GM23338 (cell line): Measurements from ENCODE around the gene EDEM1. TPM values are rescaled to one million over a fixed set of nuclear protein-coding genes. Genes with fewer than 3 reads are reported as not detected.

Source experiments
- ATAC-seq: fragments of 200-7000 bp; cut with Tn5 transposase; 3 replicates; pipeline ENCODE4 v1.9.1; 2020
- DNase-seq: peaks from one replicate; pipeline ENCODE4 v3.0.0-alpha.2; 2015; ENCODE audit warnings: low spot score
- H2AFZ ChIP-seq: fragments of 200-600 bp; sonication (generic); 2 replicates; pipeline ENCODE4 v1.8.0; 2016; ENCODE audit warnings: antibody characterized with exemption, mild to moderate bottlenecking, moderate library complexity
- H3F3A ChIP-seq: fragments of 200-600 bp; sonication (generic); replicated peaks from 2 replicates; pipeline ENCODE4 v1.8.0; 2017; ENCODE audit warnings: antibody characterized with exemption, mixed run types, low read depth
- H3K27ac ChIP-seq: fragments of 200-600 bp; sonication (generic); 2 replicates; pipeline ENCODE4 v1.6.1; 2016; ENCODE audit warnings: low read depth
- H3K27me3 ChIP-seq: fragments of 200-600 bp; sonication (generic); 2 replicates; pipeline ENCODE4 v1.8.0; 2016; ENCODE audit warnings: mild to moderate bottlenecking, mixed run types, moderate library complexity; ENCODE audit not compliant: insufficient read depth
- H3K36me3 ChIP-seq: fragments of 200-600 bp; sonication (generic); 2 replicates; pipeline ENCODE4 v1.8.0; 2016; ENCODE audit warnings: mild to moderate bottlenecking; ENCODE audit not compliant: insufficient read depth
- H3K4me1 ChIP-seq: fragments of 200-600 bp; sonication (generic); 2 replicates; pipeline ENCODE4 v1.8.0; 2016; ENCODE audit warnings: mild to moderate bottlenecking, moderate library complexity; ENCODE audit not compliant: insufficient read depth
- H3K4me2 ChIP-seq: fragments of 200-600 bp; sonication (generic); 2 replicates; pipeline ENCODE4 v1.7.1; 2017; ENCODE audit warnings: mixed run types
- H3K4me3 ChIP-seq: fragments of 200-600 bp; sonication (generic); 2 replicates; pipeline ENCODE4 v1.6.1; 2016; ENCODE audit warnings: mixed run types
- H3K79me2 ChIP-seq: fragments of 200-600 bp; sonication (generic); replicated peaks from 2 replicates; pipeline ENCODE4 v1.8.0; 2017; ENCODE audit warnings: mild to moderate bottlenecking; ENCODE audit not compliant: insufficient read depth
- H3K9me2 ChIP-seq: fragments of 200-600 bp; sonication (generic); 2 replicates; pipeline ENCODE4 v1.8.0; 2017; ENCODE audit not compliant: insufficient read depth
- H4K20me1 ChIP-seq: fragments of 200-600 bp; sonication (generic); replicated peaks from 2 replicates; pipeline ENCODE4 v1.8.0; 2017; ENCODE audit warnings: mild to moderate bottlenecking; ENCODE audit not compliant: insufficient read depth
- H3K27ac Mint-ChIP-seq: 2 replicates; pipeline ENCODE4 v1.8.0; 2020; ENCODE audit warnings: inconsistent platforms, mild to moderate bottlenecking, moderate library complexity, mixed read lengths
- H3K27me3 Mint-ChIP-seq: 3 replicates; pipeline ENCODE4 v1.8.0; 2022; ENCODE audit warnings: low read depth, mild to moderate bottlenecking, moderate library complexity, mixed read lengths, inconsistent platforms; ENCODE audit not compliant: insufficient read depth, poor library complexity
- H3K36me3 Mint-ChIP-seq: 3 replicates; pipeline ENCODE4 v1.8.0; 2021; ENCODE audit warnings: low read depth, mild to moderate bottlenecking, inconsistent platforms, moderate library complexity, mixed read lengths
- H3K4me1 Mint-ChIP-seq: 3 replicates; pipeline ENCODE4 v1.8.0; 2020; ENCODE audit warnings: mild to moderate bottlenecking, inconsistent platforms, mixed read lengths
- H3K4me3 Mint-ChIP-seq: 3 replicates; pipeline ENCODE4 v1.8.0; 2021; ENCODE audit warnings: moderate library complexity, mild to moderate bottlenecking, inconsistent platforms, mixed read lengths
- H3K9me3 Mint-ChIP-seq: 3 replicates; pipeline ENCODE4 v1.8.0; 2020; ENCODE audit warnings: moderate library complexity, mild to moderate bottlenecking, inconsistent platforms, mixed read lengths
- CREB1 ChIP-seq: fragments of 250-450 bp; sonication (Bioruptor Pico); IDR thresholded peaks from 2 replicates; pipeline ENCODE4 v1.5.0; 2020; ENCODE audit warnings: low read depth, mild to moderate bottlenecking, moderate library complexity
- CTCF ChIP-seq, 2 experiments: fragments of 200-600 bp in 1 of 2; sonication (generic) in 1 of 2; conservative IDR thresholded peaks; 2 replicates each; pipeline versions ENCODE4 v1.5.1 to v1.6.1; 2016 to 2017; ENCODE audit warnings: antibody characterized with exemption in 2 of 2, low read depth in 2 of 2, mild to moderate bottlenecking in 2 of 2, moderate library complexity in 1 of 2
- ETS1 ChIP-seq: IDR thresholded peaks from 2 replicates; pipeline ENCODE4 v1.6.1; 2016; ENCODE audit warnings: antibody characterized with exemption
- EZH2 ChIP-seq: fragments of 200-600 bp; sonication (generic); IDR thresholded peaks from one replicate; pipeline ENCODE4 v1.8.0; 2017; ENCODE audit warnings: antibody characterized with exemption, mild to moderate bottlenecking, low read depth; ENCODE audit not compliant: unreplicated experiment
- EZH2phosphoT487 ChIP-seq: fragments of 200-600 bp; sonication (generic); IDR thresholded peaks from one replicate; pipeline ENCODE4 v1.8.1; 2018; ENCODE audit warnings: antibody characterized with exemption; ENCODE audit not compliant: unreplicated experiment
- JUNB ChIP-seq: IDR thresholded peaks from one replicate; pipeline ENCODE4 v1.6.1; 2016; ENCODE audit warnings: antibody characterized with exemption; ENCODE audit not compliant: unreplicated experiment
- NANOG ChIP-seq: IDR thresholded peaks from 2 replicates; pipeline ENCODE4 v1.6.1; 2016; ENCODE audit warnings: antibody characterized with exemption, borderline replicate concordance
- POLR2AphosphoS5 ChIP-seq: IDR thresholded peaks from 2 replicates; pipeline ENCODE4 v1.6.1; 2016; ENCODE audit warnings: antibody characterized with exemption, low read depth
- REST ChIP-seq: IDR thresholded peaks from one replicate; pipeline ENCODE4 v1.6.1; 2018; ENCODE audit warnings: antibody characterized with exemption; ENCODE audit not compliant: unreplicated experiment
- STAT1 ChIP-seq: IDR thresholded peaks from one replicate; pipeline ENCODE4 v1.6.1; 2016; ENCODE audit warnings: antibody characterized with exemption; ENCODE audit not compliant: unreplicated experiment
- ZNF114 ChIP-seq: fragments of 250-450 bp; sonication (Bioruptor Pico); IDR thresholded peaks from 2 replicates; pipeline ENCODE4 v1.5.0; 2020; ENCODE audit warnings: mild to moderate bottlenecking, moderate library complexity
- ZNF331 ChIP-seq: fragments of 250-450 bp; sonication (Bioruptor Pico); IDR thresholded peaks from 2 replicates; pipeline ENCODE4 v1.5.0; 2020; ENCODE audit warnings: low read depth, mild to moderate bottlenecking, moderate library complexity
- ZNF462 ChIP-seq: fragments of 250-450 bp; sonication (Bioruptor Pico); IDR thresholded peaks from 2 replicates; pipeline ENCODE4 v1.5.0; 2020; ENCODE audit warnings: mild to moderate bottlenecking, moderate library complexity
- polyA plus RNA-seq: library from polyadenylated mRNA; unstranded; fragments of >200 nt; fragmentation: Nextera tagmentation; extraction: Ambion mirVana; gene quantifications from 2 replicates; pipeline ENCODE4 v1.2.1, GENCODE V29; 2016
- total RNA-seq: library from RNA; depleted of rRNA; stranded (reverse); fragments of >200 nt; shearing (Covaris generic); gene quantifications from 2 replicates; pipeline ENCODE4 v1.2.3, GENCODE V29; 2014

EDEM1 gene
- total and polyA plus RNA-seq, 2 experiments from 2014 or later: 2.2 to 36.7 TPM

- H3K9me3 Mint-ChIP-seq: peaks cover 52% of the 10 kb centered on the region
- no peak overlapping the region for H3K27ac Mint-ChIP-seq
- Histone ChIP-seq H3K4me1 (no peaks in the 10 kb centered on the region), H3K4me2 (no peak overlapping the region), H3K9me2 (no peaks in the 10 kb centered on the region), H3K27me3 (no peaks in the 10 kb centered on the region), H3K79me2 (no peaks in the 10 kb centered on the region), H3K4me3 (no peak overlapping the region), H3F3A (no peaks in the 10 kb centered on the region), H4K20me1 (no peaks in the 10 kb centered on the region), H3K27ac (no peak overlapping the region), H2AFZ (no peak overlapping the region), H3K36me3 (no peaks in the 10 kb centered on the region; the same call in 1 of the 2 replicates)
- no peaks in the 10 kb centered on the region for H3K4me1 Mint-ChIP-seq
- TF ChIP-seq POLR2AphosphoS5 (no peak), REST (no peak), ZNF114 (CRISPR knock-in tag) (no peak), ETS1 (no peak), ZNF462 (CRISPR knock-in tag) (no peak), CREB1 (CRISPR knock-in tag) (no peak), EZH2phosphoT487 (no peak), CTCF (conservative IDR thresholded peaks at IDR 0.05; ENCODE audit: low read depth in 2 of 2) (no peak), JUNB (no peak), STAT1 (no peak), EZH2 (no peak), ZNF331 (CRISPR knock-in tag) (no peak), NANOG (no peak)
- ATAC-seq (no peak), DNase-seq (no peak)
- H3K4me3 Mint-ChIP-seq: no peak overlapping the region
- H3K27me3 Mint-ChIP-seq: peaks cover 4% of the 10 kb centered on the region
- no peaks in the 10 kb centered on the region; the same call in 2 of the 3 replicates for H3K36me3 Mint-ChIP-seq
These were observed 68.2 kb downstream of the EDEM1 start for GRCh38 chr3:5255404-5256344.
